Fibroblast of lung (primary cell): Measurements from ENCODE around the gene TAS2R42. TPM values are rescaled to one million over a fixed set of nuclear protein-coding genes. Genes with fewer than 3 reads are reported as not detected.

ENCODE experiments used
- DNase-seq, 2 donors: peaks; one replicate each; pipeline versions ENCODE4 v3.0.0 to v3.0.0-alpha.2; 2010; ENCODE audit warnings: low read depth in 2 of 2
- H2AFZ ChIP-seq: 2 replicates; pipeline ENCODE4 v1.5.1; 2012; ENCODE audit warnings: low read length, control low read depth, inconsistent platforms
- H3K27ac ChIP-seq: 2 replicates; pipeline ENCODE4 v1.5.1; 2011; ENCODE audit warnings: low read length, control low read depth; ENCODE audit not compliant: insufficient read depth
- H3K27me3 ChIP-seq: 2 replicates; pipeline ENCODE4 v1.5.1; 2011; ENCODE audit warnings: mild to moderate bottlenecking, low read length; ENCODE audit not compliant: control insufficient read depth, insufficient read depth
- H3K36me3 ChIP-seq: 2 replicates; pipeline ENCODE4 v1.5.1; 2011; ENCODE audit warnings: low read length; ENCODE audit not compliant: control insufficient read depth, insufficient read depth
- H3K4me1 ChIP-seq: 2 replicates; pipeline ENCODE4 v1.5.1; 2011; ENCODE audit warnings: low read length; ENCODE audit not compliant: control insufficient read depth, insufficient read depth; ENCODE audit errors: extremely low read depth
- H3K4me2 ChIP-seq: 2 replicates; pipeline ENCODE4 v1.5.1; 2011; ENCODE audit warnings: low read length, control low read depth; ENCODE audit not compliant: insufficient read depth; ENCODE audit errors: extremely low read depth
- H3K4me3 ChIP-seq, 4 experiments: fragments of 200-600 bp in 1 of 4; sonication (generic) in 1 of 4; replicated peaks in 1 of 4; 2 replicates each; pipeline ENCODE4 v1.5.1; 2011 to 2016; ENCODE audit warnings: low read length in 4 of 4, low read depth in 3 of 4, mild to moderate bottlenecking in 3 of 4, control low read depth in 2 of 4, inconsistent platforms in 1 of 4, mixed read lengths in 1 of 4; ENCODE audit not compliant: insufficient read depth in 1 of 4; ENCODE audit errors: control extremely low read depth in 1 of 4
- H3K79me2 ChIP-seq: 2 replicates; pipeline ENCODE4 v1.5.1; 2012; ENCODE audit warnings: mild to moderate bottlenecking, low read length, inconsistent platforms; ENCODE audit not compliant: control insufficient read depth, insufficient read depth
- H3K9ac ChIP-seq: 2 replicates; pipeline ENCODE4 v1.5.1; 2011; ENCODE audit warnings: mild to moderate bottlenecking, low read length, control low read depth; ENCODE audit not compliant: insufficient read depth
- H3K9me3 ChIP-seq: 2 replicates; pipeline ENCODE4 v1.5.1; 2012; ENCODE audit warnings: low read depth, low read length; ENCODE audit not compliant: control insufficient read depth, insufficient read depth
- H4K20me1 ChIP-seq: 2 replicates; pipeline ENCODE4 v1.5.1; 2011; ENCODE audit warnings: low read length; ENCODE audit not compliant: control insufficient read depth, insufficient read depth; ENCODE audit errors: extremely low read depth
- EZH2 ChIP-seq: IDR thresholded peaks from 2 replicates; pipeline ENCODE4 v1.5.1; 2012; ENCODE audit warnings: low read length, control low read depth, mild to moderate bottlenecking; ENCODE audit errors: missing control alignments
- polyA minus RNA-seq: library from RNA; depleted of rRNA, polyadenylated mRNA; stranded (reverse); fragments of >200 nt; gene quantifications from 2 replicates; pipeline ENCODE4 v1.2.3, GENCODE V29; 2011; ENCODE audit warnings: low replicate concordance
- polyA plus RNA-seq, 2 donors: library from polyadenylated mRNA; depleted of rRNA in 1 of 2; stranded (reverse) in 1 of 2; unstranded in 1 of 2; fragments of >200 nt; gene quantifications; 2 replicates each; pipeline ENCODE4 v1.2.1, GENCODE V29; 2011 to 2012; ENCODE audit warnings: missing spikeins in 1 of 2
- total RNA-seq: library from RNA; depleted of rRNA; stranded (reverse); fragments of >200 nt; gene quantifications from 2 replicates; pipeline ENCODE4 v1.2.1, GENCODE V29; 2014
- TF ChIP-seq, protein P1 (sequence below), 2 donors: IDR thresholded peaks in 1 of 2; conservative IDR thresholded peaks in 1 of 2; 1 replicate in 1 of 2; 2 replicates in 1 of 2; pipeline ENCODE4 v1.5.1; 2011 to 2012; ENCODE audit warnings: low read length in 2 of 2, control low read depth in 1 of 2, inconsistent platforms in 1 of 2, low read depth in 1 of 2, mild to moderate bottlenecking in 1 of 2

TAS2R42 gene
- not detected in 2 replicates for total RNA-seq
- polyA plus RNA-seq, result not detected in 2 replicates
- not detected in 2 replicates for polyA plus RNA-seq (2012)
- not detected in 2 replicates for polyA minus RNA-seq

GRCh38 chr12:11186837-11187236 lies at the start of gene TAS2R42:
Gene TAS2R42, minus strand, starts transcription at chr12:11186937. Its CDS starts 0 bp downstream, at chr12:11186937.
- Histone ChIP-seq H3K27ac (no peak within 1 kb of the TSS), H3K4me2 (no peak within 1 kb of the TSS), H3K36me3 (no peaks in the 10 kb centered on the region), H2AFZ (no peak within 1 kb of the TSS), H4K20me1 (no peaks in the 10 kb centered on the region), H3K9me3 (no peaks in the 10 kb centered on the region), H3K9ac (no peak within 1 kb of the TSS), H3K4me1 (no peaks in the 10 kb centered on the region), H3K4me3 (no peak within 1 kb of the TSS), H3K79me2 (no peaks in the 10 kb centered on the region), H3K27me3 (no peaks in the 10 kb centered on the region)
- no peak for DNase-seq
- TF ChIP-seq EZH2, result no peak

GRCh38 chr12:11233532-11233931 lies 46.8 kb upstream of the TAS2R42 start:
- no peaks in the 10 kb centered on the region for H4K20me1 ChIP-seq

GRCh38 chr12:11228296-11228879 lies 41.7 kb upstream of the TAS2R42 start:
- H3K27me3 ChIP-seq, result no peaks in the 10 kb centered on the region
- H3K9me3 ChIP-seq, result no peaks in the 10 kb centered on the region
- H3K4me1 ChIP-seq, result no peaks in the 10 kb centered on the region
- H2AFZ ChIP-seq, result no peak overlapping the region
- H3K9ac ChIP-seq, result no peak overlapping the region
- no peak overlapping the region for H3K4me2 ChIP-seq
- no peaks in the 10 kb centered on the region for H3K79me2 ChIP-seq
- DNase-seq, result peak; percentile 10 to 39
- no peaks in the 10 kb centered on the region for H3K36me3 ChIP-seq
- H4K20me1 ChIP-seq, result no peaks in the 10 kb centered on the region
- H3K27ac ChIP-seq, result no peak overlapping the region
- H3K4me3 ChIP-seq, result no peak overlapping the region
- no peak for TF ChIP-seq EZH2
- TF ChIP-seq, protein P1, sequence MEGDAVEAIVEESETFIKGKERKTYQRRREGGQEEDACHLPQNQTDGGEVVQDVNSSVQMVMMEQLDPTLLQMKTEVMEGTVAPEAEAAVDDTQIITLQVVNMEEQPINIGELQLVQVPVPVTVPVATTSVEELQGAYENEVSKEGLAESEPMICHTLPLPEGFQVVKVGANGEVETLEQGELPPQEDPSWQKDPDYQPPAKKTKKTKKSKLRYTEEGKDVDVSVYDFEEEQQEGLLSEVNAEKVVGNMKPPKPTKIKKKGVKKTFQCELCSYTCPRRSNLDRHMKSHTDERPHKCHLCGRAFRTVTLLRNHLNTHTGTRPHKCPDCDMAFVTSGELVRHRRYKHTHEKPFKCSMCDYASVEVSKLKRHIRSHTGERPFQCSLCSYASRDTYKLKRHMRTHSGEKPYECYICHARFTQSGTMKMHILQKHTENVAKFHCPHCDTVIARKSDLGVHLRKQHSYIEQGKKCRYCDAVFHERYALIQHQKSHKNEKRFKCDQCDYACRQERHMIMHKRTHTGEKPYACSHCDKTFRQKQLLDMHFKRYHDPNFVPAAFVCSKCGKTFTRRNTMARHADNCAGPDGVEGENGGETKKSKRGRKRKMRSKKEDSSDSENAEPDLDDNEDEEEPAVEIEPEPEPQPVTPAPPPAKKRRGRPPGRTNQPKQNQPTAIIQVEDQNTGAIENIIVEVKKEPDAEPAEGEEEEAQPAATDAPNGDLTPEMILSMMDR (conservative IDR thresholded peaks at IDR 0.05 in 1 of 2, IDR thresholded peaks at IDR 0.05 in 1 of 2; ENCODE audit: low read depth in 1 of 2, low read length in 2 of 2), result peak; percentile 53 to 67

More at GRCh38 chr12:11233532-11233931, 46.8 kb upstream of the TAS2R42 start:
- TF ChIP-seq, protein P1 (conservative IDR thresholded peaks at IDR 0.05 in 1 of 2, IDR thresholded peaks at IDR 0.05 in 1 of 2; ENCODE audit: low read depth in 1 of 2, low read length in 2 of 2), result no peak
- TF ChIP-seq EZH2, result no peak
- H3K9ac ChIP-seq, result no peak overlapping the region
- H2AFZ ChIP-seq, result no peak overlapping the region
- H3K27me3 ChIP-seq, result no peaks in the 10 kb centered on the region
- H3K4me3 ChIP-seq, result no peak overlapping the region
- H3K79me2 ChIP-seq, result no peaks in the 10 kb centered on the region
- no peaks in the 10 kb centered on the region for H3K36me3 ChIP-seq
- H3K4me2 ChIP-seq, result no peak overlapping the region
- H3K9me3 ChIP-seq, result no peaks in the 10 kb centered on the region
- H3K27ac ChIP-seq, result no peak overlapping the region
- no peak for DNase-seq
- H3K4me1 ChIP-seq, result no peaks in the 10 kb centered on the region
